Measurements from ENCODE around the gene CITED2.

DNA sequence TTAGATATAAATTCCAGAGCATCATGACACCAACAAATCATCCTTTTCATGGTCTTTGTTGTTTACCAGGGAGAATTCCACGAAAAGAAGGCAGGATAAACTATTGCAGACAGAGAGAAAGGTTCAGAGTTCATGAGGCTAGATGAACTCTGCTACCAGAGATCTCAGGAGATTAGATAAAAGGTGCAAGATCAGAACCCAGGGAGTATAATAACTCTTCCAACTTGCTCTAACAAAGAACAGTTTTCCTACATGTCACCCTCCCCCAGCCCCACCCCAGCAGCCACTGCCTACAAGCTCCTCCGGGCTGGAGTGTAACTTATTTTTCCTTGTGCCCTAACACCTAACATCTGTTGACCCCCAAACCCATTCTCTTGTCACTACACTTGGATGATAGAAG is 13.9 kb upstream of the CITED2 start:
- TF ChIP-seq, protein P1, sequence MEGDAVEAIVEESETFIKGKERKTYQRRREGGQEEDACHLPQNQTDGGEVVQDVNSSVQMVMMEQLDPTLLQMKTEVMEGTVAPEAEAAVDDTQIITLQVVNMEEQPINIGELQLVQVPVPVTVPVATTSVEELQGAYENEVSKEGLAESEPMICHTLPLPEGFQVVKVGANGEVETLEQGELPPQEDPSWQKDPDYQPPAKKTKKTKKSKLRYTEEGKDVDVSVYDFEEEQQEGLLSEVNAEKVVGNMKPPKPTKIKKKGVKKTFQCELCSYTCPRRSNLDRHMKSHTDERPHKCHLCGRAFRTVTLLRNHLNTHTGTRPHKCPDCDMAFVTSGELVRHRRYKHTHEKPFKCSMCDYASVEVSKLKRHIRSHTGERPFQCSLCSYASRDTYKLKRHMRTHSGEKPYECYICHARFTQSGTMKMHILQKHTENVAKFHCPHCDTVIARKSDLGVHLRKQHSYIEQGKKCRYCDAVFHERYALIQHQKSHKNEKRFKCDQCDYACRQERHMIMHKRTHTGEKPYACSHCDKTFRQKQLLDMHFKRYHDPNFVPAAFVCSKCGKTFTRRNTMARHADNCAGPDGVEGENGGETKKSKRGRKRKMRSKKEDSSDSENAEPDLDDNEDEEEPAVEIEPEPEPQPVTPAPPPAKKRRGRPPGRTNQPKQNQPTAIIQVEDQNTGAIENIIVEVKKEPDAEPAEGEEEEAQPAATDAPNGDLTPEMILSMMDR (IDR thresholded peaks at IDR 0.05), result no peak
- TF ChIP-seq EZH2 (IDR thresholded peaks at IDR 0.05) (no peak), EZH2phosphoT487 (IDR thresholded peaks at IDR 0.05) (no peak)

Data from neural progenitor cell (in vitro differentiated cells).